HPDE6-E6E7 (cell line): ENCODE data around the gene PPP2R1B.
A peak's percentile ranks its signal among the peaks of the same experiment; 100 is the strongest.
"Not testable (repeated sequence)": the region's sequence is repeated elsewhere in the genome, so short reads cannot be mapped to it uniquely, and the experiment has no call there.

ENCODE experiments used
- DNase-seq: peaks from one replicate; pipeline ENCODE4 v3.0.0; 2011; ENCODE audit warnings: missing footprints; ENCODE audit errors: extremely low spot score

Gene PPP2R1B

GRCh38 chr11:111765984-111766833, at the start of gene PPP2R1B:
TSS of gene PPP2R1B (minus strand) at chr11:111766389. CDS start at chr11:111766361, 28 bp downstream.
- DNase-seq, result peak; percentile 89

- DNase-seq, result no peak
Measured at GRCh38 chr11:111815489-111815888, 49.3 kb upstream of the PPP2R1B start.

- no peak for DNase-seq
Measured at GRCh38 chr11:111814557-111815320, 48.5 kb upstream of the PPP2R1B start.

DNA sequence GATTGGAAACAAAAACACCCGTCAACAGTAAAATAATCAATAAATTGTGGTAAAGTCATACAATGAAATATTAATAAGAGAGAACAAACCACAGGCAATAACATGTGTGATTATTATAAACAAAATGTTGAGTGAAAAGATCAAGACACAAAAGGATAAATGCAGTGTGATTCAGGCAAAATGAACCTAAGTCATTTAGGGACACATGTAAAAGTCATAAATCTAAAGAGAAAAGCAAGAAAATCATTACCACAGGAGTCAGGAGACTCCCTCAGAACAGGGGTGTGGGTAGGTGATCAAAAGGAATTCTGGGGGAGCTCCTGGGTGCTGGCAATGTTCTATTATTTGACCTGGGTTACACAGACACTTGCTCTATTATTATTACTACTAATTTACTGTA, 47.9 kb upstream of the PPP2R1B start:
- no peak for DNase-seq

GRCh38 chr11:111812211-111812610, 46.0 kb upstream of the PPP2R1B start:
- no peak for DNase-seq

DNA sequence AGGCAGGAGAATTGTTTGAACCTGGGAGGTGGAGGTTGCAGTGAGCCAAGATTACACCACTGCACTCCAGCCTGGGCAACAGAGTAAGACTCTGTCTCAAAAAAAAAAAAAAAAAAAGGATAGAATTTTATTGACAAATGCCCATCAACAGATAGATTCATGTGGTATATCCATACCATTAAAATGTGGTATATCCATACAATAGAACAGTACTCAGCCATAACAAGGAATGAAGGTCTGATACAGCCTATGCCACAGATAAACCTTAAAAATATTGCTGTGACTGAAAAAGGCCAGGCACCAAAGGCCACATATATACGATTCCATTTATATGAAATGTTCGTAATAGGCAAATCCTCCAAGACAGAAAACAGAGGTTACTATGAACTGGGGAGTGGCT, 45.3 kb upstream of the PPP2R1B start:
- DNase-seq, result no peak

GRCh38 chr11:111808834-111809233, 42.6 kb upstream of the PPP2R1B start:
- no peak for DNase-seq

DNA sequence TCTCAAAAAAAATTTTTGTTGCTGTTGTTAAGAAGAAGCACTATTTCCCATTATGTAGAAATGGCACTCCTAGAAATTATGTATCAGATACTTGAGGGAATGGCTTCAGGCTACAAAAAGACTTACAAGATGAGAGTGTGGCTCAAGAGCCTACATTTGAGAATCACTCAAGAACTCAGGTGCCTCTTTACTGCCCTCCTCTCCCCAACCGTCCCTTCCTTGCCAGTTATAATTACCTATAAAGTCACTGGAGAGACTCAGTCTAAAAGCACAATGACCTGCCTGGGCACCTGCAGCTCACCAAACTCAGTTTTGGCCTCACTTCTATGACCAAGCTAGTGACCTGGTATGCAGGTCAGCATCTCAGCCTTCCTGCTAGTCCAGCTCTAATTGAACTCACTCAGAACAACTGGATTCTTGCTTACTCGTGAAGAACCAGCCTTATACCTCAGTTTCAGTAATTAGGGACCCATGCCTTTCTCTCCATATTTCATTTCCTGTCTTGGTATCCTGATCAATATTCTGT, 41.9 kb upstream of the PPP2R1B start:
- DNase-seq, result no peak

- DNase-seq, result no peak
Measured at GRCh38 chr11:111807076-111807475, 40.9 kb upstream of the PPP2R1B start.

- DNase-seq, result no peak
Measured at GRCh38 chr11:111801135-111801534, 34.9 kb upstream of the PPP2R1B start.

GRCh38 chr11:111798279-111798678, 32.1 kb upstream of the PPP2R1B start:
- DNase-seq, result no peak

- no peak for DNase-seq
Measured at GRCh38 chr11:111797145-111797581, 31.0 kb upstream of the PPP2R1B start.

- DNase-seq, result no peak
Measured at GRCh38 chr11:111796696-111797095, 30.5 kb upstream of the PPP2R1B start.

DNA sequence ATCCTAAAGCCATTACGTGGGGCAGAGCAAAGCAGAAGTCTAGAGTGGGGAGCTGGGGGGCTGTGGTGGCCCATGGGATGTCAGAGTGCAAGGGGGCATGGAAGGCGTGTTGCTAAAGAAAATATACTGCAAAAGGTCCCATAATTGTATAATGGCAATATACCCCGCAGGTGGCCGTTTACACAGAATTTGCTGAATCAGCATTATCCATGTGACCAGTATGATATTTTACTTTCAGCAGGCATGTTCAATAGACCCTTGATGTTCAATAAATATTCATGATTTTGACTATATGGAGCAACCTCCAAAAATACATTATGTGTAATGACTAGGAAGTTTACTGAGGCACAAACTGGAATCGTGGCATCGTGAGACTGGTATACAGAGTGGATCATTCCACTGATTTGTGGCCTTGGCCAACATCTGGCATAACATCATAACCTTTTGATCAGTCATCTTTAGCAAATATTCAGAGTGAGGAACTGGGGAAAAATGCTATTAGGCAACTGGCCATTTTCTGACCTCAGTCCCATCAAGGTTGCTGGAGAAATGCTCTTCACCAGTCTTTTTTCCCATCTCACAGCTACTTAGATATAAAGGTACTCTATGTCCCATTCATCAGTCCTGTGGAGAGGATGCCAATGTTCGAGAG, 29.3 kb upstream of the PPP2R1B start:
- DNase-seq, result no peak

- peak; percentile 21 for DNase-seq
Measured at GRCh38 chr11:111793863-111794262, 27.7 kb upstream of the PPP2R1B start.

- no peak for DNase-seq
Measured at GRCh38 chr11:111792955-111793500, 26.8 kb upstream of the PPP2R1B start.

DNA sequence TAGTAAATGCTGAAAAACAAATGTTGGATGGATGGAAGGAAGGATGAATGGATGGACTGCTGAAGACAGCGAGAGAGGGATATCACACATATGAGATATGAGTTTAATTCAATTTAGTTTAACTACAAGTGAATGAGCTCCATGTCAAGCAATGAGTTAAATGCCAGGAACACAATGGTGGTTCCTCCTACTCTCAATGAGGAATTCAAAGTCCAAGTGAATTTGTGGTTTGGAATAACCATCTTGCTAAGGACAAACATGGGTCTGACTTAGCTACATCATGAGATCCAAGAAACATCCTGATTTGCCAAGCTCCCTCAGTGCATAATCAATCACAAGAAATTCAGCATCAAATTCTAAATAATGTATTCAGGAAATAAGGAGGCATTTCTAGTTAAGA, 26.1 kb upstream of the PPP2R1B start:
- no peak for DNase-seq

DNA sequence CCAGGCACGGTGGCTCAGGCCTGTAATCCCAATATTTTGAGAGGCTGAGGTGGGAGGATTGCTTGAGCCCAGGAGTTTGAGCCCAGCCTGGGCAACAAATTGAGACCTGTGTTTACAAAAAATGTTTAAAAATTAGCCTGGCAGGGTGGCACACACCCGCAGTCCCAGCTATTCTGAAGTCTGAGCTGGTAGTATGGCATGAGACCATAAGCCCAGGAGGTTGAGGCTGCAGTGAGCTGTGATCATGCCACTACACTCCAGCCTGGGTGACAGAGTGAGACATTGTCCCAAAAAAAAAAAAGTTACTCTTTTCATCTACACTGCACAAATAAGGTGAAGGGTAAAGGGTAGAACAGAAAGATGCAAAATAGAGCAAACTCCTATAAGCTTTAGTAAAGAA, 22.3 kb upstream of the PPP2R1B start:
- DNase-seq, result no peak

GRCh38 chr11:111788051-111788450, 21.9 kb upstream of the PPP2R1B start:
- DNase-seq, result no peak

DNA sequence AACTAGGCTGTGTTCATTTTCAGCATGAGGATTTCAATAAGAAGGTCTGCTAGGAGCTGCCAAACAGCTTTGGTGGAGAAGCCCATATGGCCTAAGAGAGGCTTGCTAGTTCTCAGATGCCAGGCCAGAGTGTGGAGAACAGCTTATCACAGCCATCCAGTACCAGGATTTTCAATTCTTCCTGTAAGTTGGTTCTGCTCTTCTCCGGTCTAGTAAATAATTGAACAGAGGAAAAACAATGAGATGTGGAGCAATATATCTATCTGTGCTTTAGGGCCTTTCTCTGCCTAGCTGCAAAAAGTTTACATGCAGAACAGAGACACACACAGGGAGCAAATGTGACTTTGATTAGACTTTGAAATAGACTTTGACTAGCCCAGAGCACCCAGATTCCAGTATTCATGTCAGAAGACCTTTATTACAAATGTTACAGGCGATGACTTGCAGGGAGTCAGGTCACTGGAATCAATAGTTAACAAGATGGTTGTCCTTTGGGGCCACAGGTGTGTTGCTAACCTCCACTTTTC, 19.8 kb upstream of the PPP2R1B start:
- DNase-seq, result no peak

- DNase-seq, result no peak
Measured at GRCh38 chr11:111785076-111785475, 18.9 kb upstream of the PPP2R1B start.

GRCh38 chr11:111784311-111784710, 18.1 kb upstream of the PPP2R1B start:
- not testable (repeated sequence) for DNase-seq
